ENCODE results near the gene STN1. TPM values are rescaled to one million over a fixed set of nuclear protein-coding genes. Genes with fewer than 3 reads are reported as not detected.

Gene STN1
- total RNA-seq, 1 donor from 2014 or later = 17.3 TPM

GRCh38 chr10:103916254-103916653, 1.7 kb downstream of the STN1 start:
- DNase-seq (ENCODE audit: low read depth) = no peak
- peak overlapping the region; percentile 14 for H3K27ac ChIP-seq (ENCODE audit: low read depth, low read length)
- Mint-ChIP-seq H3K36me3 (ENCODE audit: low read depth, unreplicated experiment) (no peaks in the 10 kb centered on the region), H3K27ac (ENCODE audit: unreplicated experiment) (peak overlapping the region; percentile 23), H3K27me3 (ENCODE audit: low read depth, unreplicated experiment) (no peaks in the 10 kb centered on the region), H3K4me3 (ENCODE audit: unreplicated experiment) (peak overlapping the region; percentile 90), H3K4me1 (ENCODE audit: low read depth, unreplicated experiment) (peaks cover 18% of the 10 kb centered on the region), H3K9me3 (ENCODE audit: unreplicated experiment) (peaks cover 3% of the 10 kb centered on the region)
- peak overlapping the region; percentile 92 for H3K4me2 ChIP-seq (ENCODE audit: low read length)
- peaks cover 39% of the 10 kb centered on the region for H3K79me2 ChIP-seq (ENCODE audit: insufficient read depth, low read length)
- H3K27me3 ChIP-seq (ENCODE audit: insufficient read depth, low read length) = no peaks in the 10 kb centered on the region
- H2AFZ ChIP-seq (ENCODE audit: low read depth, low read length) = no peak overlapping the region
- no peaks in the 10 kb centered on the region for H3K36me3 ChIP-seq (ENCODE audit: insufficient read depth, low read length)
- no peak for TF ChIP-seq EZH2 (IDR thresholded peaks at IDR 0.05; ENCODE audit: insufficient read depth, low read length)
- no peak for TF ChIP-seq CTCF (IDR thresholded peaks at IDR 0.05; ENCODE audit: insufficient read depth, low read depth, low read length)
- H4K20me1 ChIP-seq (ENCODE audit: insufficient read depth, low read length) = no peaks in the 10 kb centered on the region
- H3K9ac ChIP-seq (ENCODE audit: low read length) = peak overlapping the region; percentile 18
- no peaks in the 10 kb centered on the region for H3K9me3 ChIP-seq (ENCODE audit: insufficient read depth, low read depth, low read length)
- peak overlapping the region; percentile 85 for H3K4me3 ChIP-seq (ENCODE audit: insufficient read depth, low read depth, low read length)
- FAIRE-seq = no peak
- H3K4me1 ChIP-seq (ENCODE audit: insufficient read depth, low read length) = peaks cover 27% of the 10 kb centered on the region

- Histone ChIP-seq H3K4me3 (ENCODE audit: insufficient read depth, low read depth, low read length) (peak overlapping the region; percentile 85), H3K36me3 (ENCODE audit: insufficient read depth, low read length) (no peaks in the 10 kb centered on the region), H4K20me1 (ENCODE audit: insufficient read depth, low read length) (no peaks in the 10 kb centered on the region), H3K27ac (ENCODE audit: low read depth, low read length) (peak overlapping the region; percentile 14), H3K4me2 (ENCODE audit: low read length) (peak overlapping the region; percentile 92), H3K9me3 (ENCODE audit: insufficient read depth, low read depth, low read length) (no peaks in the 10 kb centered on the region), H3K4me1 (ENCODE audit: insufficient read depth, low read length) (peaks cover 27% of the 10 kb centered on the region), H3K79me2 (ENCODE audit: insufficient read depth, low read length) (peaks cover 39% of the 10 kb centered on the region), H3K9ac (ENCODE audit: low read length) (peak overlapping the region; percentile 18), H3K27me3 (ENCODE audit: insufficient read depth, low read length) (no peaks in the 10 kb centered on the region), H2AFZ (ENCODE audit: low read depth, low read length) (peak overlapping the region; percentile 9)
- H3K36me3 Mint-ChIP-seq (ENCODE audit: low read depth, unreplicated experiment) = no peaks in the 10 kb centered on the region
- FAIRE-seq = no peak
- no peaks in the 10 kb centered on the region for H3K27me3 Mint-ChIP-seq (ENCODE audit: low read depth, unreplicated experiment)
- peak overlapping the region; percentile 90 for H3K4me3 Mint-ChIP-seq (ENCODE audit: unreplicated experiment)
- H3K9me3 Mint-ChIP-seq (ENCODE audit: unreplicated experiment) = peaks cover 3% of the 10 kb centered on the region
- H3K27ac Mint-ChIP-seq (ENCODE audit: unreplicated experiment) = peak overlapping the region; percentile 23
- peaks cover 18% of the 10 kb centered on the region for H3K4me1 Mint-ChIP-seq (ENCODE audit: low read depth, unreplicated experiment)
- DNase-seq (ENCODE audit: low read depth) = no peak
- no peak for TF ChIP-seq CTCF (IDR thresholded peaks at IDR 0.05; ENCODE audit: insufficient read depth, low read depth, low read length)
- TF ChIP-seq EZH2 (IDR thresholded peaks at IDR 0.05; ENCODE audit: insufficient read depth, low read length) = no peak
Measured at GRCh38 chr10:103915796-103916195, 2.2 kb downstream of the STN1 start.

GRCh38 chr10:103912759-103913158, 5.2 kb downstream of the STN1 start:
- DNase-seq (ENCODE audit: low read depth) = no peak
- no peak overlapping the region for H2AFZ ChIP-seq (ENCODE audit: low read depth, low read length)
- no peak overlapping the region for H3K9ac ChIP-seq (ENCODE audit: low read length)
- peaks cover 32% of the 10 kb centered on the region for H3K4me1 ChIP-seq (ENCODE audit: insufficient read depth, low read length)
- no peaks in the 10 kb centered on the region for H4K20me1 ChIP-seq (ENCODE audit: insufficient read depth, low read length)
- H3K4me3 ChIP-seq (ENCODE audit: insufficient read depth, low read depth, low read length) = no peak overlapping the region
- H3K79me2 ChIP-seq (ENCODE audit: insufficient read depth, low read length) = peaks cover 39% of the 10 kb centered on the region
- H3K27ac Mint-ChIP-seq (ENCODE audit: unreplicated experiment) = no peak overlapping the region
- no peak for TF ChIP-seq EZH2 (IDR thresholded peaks at IDR 0.05; ENCODE audit: insufficient read depth, low read length)
- TF ChIP-seq CTCF (IDR thresholded peaks at IDR 0.05; ENCODE audit: insufficient read depth, low read depth, low read length) = no peak
- H3K9me3 ChIP-seq (ENCODE audit: insufficient read depth, low read depth, low read length) = no peaks in the 10 kb centered on the region
- H3K27ac ChIP-seq (ENCODE audit: low read depth, low read length) = no peak overlapping the region
- H3K4me2 ChIP-seq (ENCODE audit: low read length) = no peak overlapping the region
- no peaks in the 10 kb centered on the region for H3K27me3 ChIP-seq (ENCODE audit: insufficient read depth, low read length)
- H3K36me3 Mint-ChIP-seq (ENCODE audit: low read depth, unreplicated experiment) = no peaks in the 10 kb centered on the region
- H3K4me1 Mint-ChIP-seq (ENCODE audit: low read depth, unreplicated experiment) = peaks cover 28% of the 10 kb centered on the region
- no peak overlapping the region for H3K4me3 Mint-ChIP-seq (ENCODE audit: unreplicated experiment)
- peaks cover 3% of the 10 kb centered on the region for H3K9me3 Mint-ChIP-seq (ENCODE audit: unreplicated experiment)
- H3K36me3 ChIP-seq (ENCODE audit: insufficient read depth, low read length) = no peaks in the 10 kb centered on the region
- H3K27me3 Mint-ChIP-seq (ENCODE audit: low read depth, unreplicated experiment) = no peaks in the 10 kb centered on the region
- no peak for FAIRE-seq

All from astrocyte (in vitro differentiated cells and primary cell).